H9 (cell line): Measurements from ENCODE around the gene FAM210A. TPM values are rescaled to one million over a fixed set of nuclear protein-coding genes. Genes with fewer than 3 reads are reported as not detected.

Experiments used
- DNase-seq: peaks from one replicate; pipeline ENCODE4 v3.0.0-alpha.2; 2017
- H2AFZ ChIP-seq: one replicate; pipeline ENCODE4 v1.6.1; 2013; ENCODE audit warnings: mild to moderate bottlenecking, low read length, control low read depth, moderate library complexity
- H2AK5ac ChIP-seq: 2 replicates; pipeline ENCODE4 v1.6.1; 2013; ENCODE audit warnings: low read length, control low read depth, mixed read lengths; ENCODE audit not compliant: insufficient read length
- H2BK120ac ChIP-seq: one replicate; pipeline ENCODE4 v1.6.1; 2013; ENCODE audit warnings: low read depth, mild to moderate bottlenecking, low read length, control low read depth, inconsistent platforms; ENCODE audit not compliant: poor library complexity, severe bottlenecking
- H2BK12ac ChIP-seq: 2 replicates; pipeline ENCODE4 v1.6.1; 2013; ENCODE audit warnings: low read length, control low read depth, mixed read lengths, low read depth; ENCODE audit not compliant: insufficient read length
- H2BK15ac ChIP-seq: 2 replicates; pipeline ENCODE4 v1.6.1; 2013; ENCODE audit warnings: low read depth, low read length, control low read depth
- H2BK20ac ChIP-seq: one replicate; pipeline ENCODE4 v1.6.1; 2013; ENCODE audit warnings: low read depth, mild to moderate bottlenecking, low read length, control low read depth, inconsistent platforms; ENCODE audit not compliant: poor library complexity, severe bottlenecking
- H2BK5ac ChIP-seq: 2 replicates; pipeline ENCODE4 v1.6.1; 2013; ENCODE audit warnings: low read length, control low read depth, mixed read lengths; ENCODE audit not compliant: insufficient read length
- H3K14ac ChIP-seq: 2 replicates; pipeline ENCODE4 v1.6.1; 2013; ENCODE audit warnings: low read length, control low read depth; ENCODE audit not compliant: insufficient read depth
- H3K18ac ChIP-seq: 2 replicates; pipeline ENCODE4 v1.6.1; 2013; ENCODE audit warnings: low read depth, mild to moderate bottlenecking, mixed read lengths, low read length, control low read depth; ENCODE audit not compliant: insufficient read length
- H3K23ac ChIP-seq: 2 replicates; pipeline ENCODE4 v1.6.1; 2013; ENCODE audit warnings: low read length, control low read depth, mixed read lengths, low read depth; ENCODE audit not compliant: insufficient read length
- H3K23me2 ChIP-seq: 2 replicates; pipeline ENCODE4 v1.6.1; 2013; ENCODE audit warnings: low read depth, mild to moderate bottlenecking, mixed read lengths, low read length, control low read depth; ENCODE audit not compliant: insufficient read length, poor library complexity, severe bottlenecking
- H3K27ac ChIP-seq: 2 replicates; pipeline ENCODE4 v1.5.1; 2013; ENCODE audit warnings: low read length, control low read depth, mixed read lengths, low read depth; ENCODE audit not compliant: insufficient read length
- H3K27me3 ChIP-seq: 2 replicates; pipeline ENCODE4 v1.6.1; 2013; ENCODE audit warnings: low read length, control low read depth, inconsistent platforms; ENCODE audit not compliant: insufficient read depth
- H3K4ac ChIP-seq: 2 replicates; pipeline ENCODE4 v1.6.1; 2013; ENCODE audit warnings: low read depth, mild to moderate bottlenecking, control low read depth, inconsistent platforms, low read length, moderate library complexity
- H3K4me1 ChIP-seq: 2 replicates; pipeline ENCODE4 v1.6.1; 2013; ENCODE audit warnings: low read length, control low read depth, inconsistent platforms; ENCODE audit not compliant: insufficient read depth
- H3K4me2 ChIP-seq: 2 replicates; pipeline ENCODE4 v1.6.1; 2013; ENCODE audit warnings: low read length, control low read depth, mixed read lengths; ENCODE audit not compliant: insufficient read length, insufficient read depth
- H3K56ac ChIP-seq: 2 replicates; pipeline ENCODE4 v1.6.1; 2013; ENCODE audit warnings: low read depth, mild to moderate bottlenecking, mixed read lengths, low read length, control low read depth; ENCODE audit not compliant: insufficient read length
- H3K79me1 ChIP-seq: 2 replicates; pipeline ENCODE4 v1.6.1; 2013; ENCODE audit warnings: low read depth, mild to moderate bottlenecking, moderate library complexity, low read length, control low read depth, inconsistent platforms; ENCODE audit not compliant: insufficient read depth, poor library complexity, severe bottlenecking
- H3K79me2 ChIP-seq: 2 replicates; pipeline ENCODE4 v1.6.1; 2013; ENCODE audit warnings: low read length, control low read depth, inconsistent platforms; ENCODE audit not compliant: insufficient read depth
- H3K9ac ChIP-seq: 2 replicates; pipeline ENCODE4 v1.6.1; 2013; ENCODE audit warnings: low read length, control low read depth, mixed read lengths; ENCODE audit not compliant: insufficient read length; ENCODE audit errors: extremely low read depth
- H3K9me3 ChIP-seq: one replicate; pipeline ENCODE4 v1.6.1; 2013; ENCODE audit warnings: low read depth, low read length, inconsistent platforms; ENCODE audit not compliant: control insufficient read depth
- H3T11ph ChIP-seq: one replicate; pipeline ENCODE4 v1.6.1; 2013; ENCODE audit warnings: mild to moderate bottlenecking, low read length, control low read depth, inconsistent platforms
- H4K20me1 ChIP-seq: one replicate; pipeline ENCODE4 v1.6.1; 2013; ENCODE audit not compliant: control insufficient read depth, insufficient read length, insufficient read depth
- H4K5ac ChIP-seq: 2 replicates; pipeline ENCODE4 v1.6.1; 2013; ENCODE audit warnings: low read depth, mild to moderate bottlenecking, mixed read lengths, low read length, control low read depth; ENCODE audit not compliant: insufficient read length
- H4K8ac ChIP-seq: replicated peaks from 2 replicates; pipeline ENCODE4 v1.6.1; 2013; ENCODE audit warnings: low read length, control low read depth, mixed read lengths, low read depth; ENCODE audit not compliant: insufficient read length
- H4K91ac ChIP-seq: 2 replicates; pipeline ENCODE4 v1.6.1; 2013; ENCODE audit warnings: low read depth, mild to moderate bottlenecking, moderate library complexity, mixed read lengths, low read length, control low read depth; ENCODE audit not compliant: insufficient read length
- H3K27ac Mint-ChIP-seq, 3 experiments: 2 replicates in 2 of 3; 3 replicates in 1 of 3; pipeline ENCODE4 v1.8.0; 2020 to 2021; ENCODE audit warnings: mixed read lengths in 3 of 3, mild to moderate bottlenecking in 1 of 3, moderate library complexity in 1 of 3
- H3K27me3 Mint-ChIP-seq: 2 replicates; pipeline ENCODE4 v1.8.0; 2021; ENCODE audit warnings: low read depth, mild to moderate bottlenecking, moderate library complexity, mixed read lengths
- H3K36me3 Mint-ChIP-seq, 3 experiments: 2 replicates in 2 of 3; 3 replicates in 1 of 3; pipeline ENCODE4 v1.8.0; 2020 to 2021; ENCODE audit warnings: low read depth in 3 of 3, mixed read lengths in 3 of 3; ENCODE audit not compliant: insufficient read depth in 1 of 3
- H3K4me1 Mint-ChIP-seq, 2 experiments: 2 replicates each; pipeline ENCODE4 v1.8.0; 2020; ENCODE audit warnings: mixed read lengths in 2 of 2
- H3K4me3 Mint-ChIP-seq, 2 experiments: 2 replicates in 1 of 2; 3 replicates in 1 of 2; pipeline ENCODE4 v1.8.0; 2020 to 2021; ENCODE audit warnings: mild to moderate bottlenecking in 2 of 2, mixed read lengths in 2 of 2, moderate library complexity in 1 of 2
- H3K9me3 Mint-ChIP-seq, 2 experiments: 2 replicates in 1 of 2; 3 replicates in 1 of 2; pipeline ENCODE4 v1.8.0; 2020; ENCODE audit warnings: mild to moderate bottlenecking in 2 of 2, mixed read lengths in 2 of 2, moderate library complexity in 1 of 2
- CTCF ChIP-seq: fragments of 200-600 bp; sonication (generic); conservative IDR thresholded peaks from 3 replicates; pipeline ENCODE4 v1.8.0; 2021; ENCODE audit warnings: antibody characterized with exemption, mild to moderate bottlenecking
- WGBS: extraction: QIAGEN DNeasy Blood & Tissue Kit; methylation state at CpG from one replicate; pipeline ENCODE4 v1.1.7; 2013; ENCODE audit warnings: missing lambda C conversion rate, low lambda C conversion rate, mixed read lengths; ENCODE audit not compliant: insufficient read length; ENCODE audit errors: extremely low coverage; 5-methylcytosine and 5-hydroxymethylcytosine counted together
- total RNA-seq: library from RNA; stranded (reverse); gene quantifications from 2 replicates; pipeline ENCODE4 v1.2.1, GENCODE V29; 2021

FAM210A gene
- total RNA-seq, 1 experiment from 2014 or later, result 22.5 TPM

GRCh38 chr18:13626544-13626908 is 99.8 kb downstream of the FAM210A start:
- no peak overlapping the region for H3K14ac ChIP-seq
- H3K27ac ChIP-seq, result no peak overlapping the region
- Mint-ChIP-seq H3K27me3 (no peaks in the 10 kb centered on the region; the same call in 1 of the 2 replicates), H3K36me3 (no peaks in the 10 kb centered on the region), H3K27ac (no peak overlapping the region), H3K4me3 (no peak overlapping the region), H3K9me3 (no peaks in the 10 kb centered on the region), H3K4me1 (peaks cover 8 to 11% of the 10 kb centered on the region in 2 experiments)
- no peak overlapping the region for H3K56ac ChIP-seq
- no peak overlapping the region for H2BK20ac ChIP-seq
- H3T11ph ChIP-seq, result no peak overlapping the region
- no peak overlapping the region for H4K91ac ChIP-seq
- WGBS, result no CpG with 5 or more reads among the region's 2 CpGs
- no peak overlapping the region for H2BK15ac ChIP-seq
- H3K23me2 ChIP-seq, result no peaks in the 10 kb centered on the region
- H3K27me3 ChIP-seq, result no peaks in the 10 kb centered on the region
- no peaks in the 10 kb centered on the region for H4K20me1 ChIP-seq
- no peak overlapping the region for H3K9ac ChIP-seq
- H2AK5ac ChIP-seq, result no peak overlapping the region
- H2AFZ ChIP-seq, result no peak overlapping the region
- no peak overlapping the region for H3K18ac ChIP-seq
- DNase-seq, result no peak
- H3K4me1 ChIP-seq, result no peaks in the 10 kb centered on the region
- H4K5ac ChIP-seq, result no peak overlapping the region
- no peak overlapping the region for H4K8ac ChIP-seq
- no peak overlapping the region for H2BK5ac ChIP-seq
- H3K4ac ChIP-seq, result no peak overlapping the region
- H3K4me2 ChIP-seq, result no peak overlapping the region
- TF ChIP-seq CTCF, result no peak
- no peak overlapping the region for H3K23ac ChIP-seq
- no peaks in the 10 kb centered on the region for H3K9me3 ChIP-seq
- no peaks in the 10 kb centered on the region for H3K79me1 ChIP-seq
- no peak overlapping the region for H2BK12ac ChIP-seq
- H3K79me2 ChIP-seq, result no peaks in the 10 kb centered on the region
- no peak overlapping the region for H2BK120ac ChIP-seq
